Right forelimb (tissue), 1 donor: Measurements from ENCODE around the gene ARRB2.

Experiments
- DNase-seq: peaks from one replicate; pipeline ENCODE4 v3.0.0-alpha.2; 2018

The ARRB2 gene

GRCh38 chr17:4766723-4767122 is 56.3 kb downstream of the ARRB2 start:
- no peak for DNase-seq

DNA sequence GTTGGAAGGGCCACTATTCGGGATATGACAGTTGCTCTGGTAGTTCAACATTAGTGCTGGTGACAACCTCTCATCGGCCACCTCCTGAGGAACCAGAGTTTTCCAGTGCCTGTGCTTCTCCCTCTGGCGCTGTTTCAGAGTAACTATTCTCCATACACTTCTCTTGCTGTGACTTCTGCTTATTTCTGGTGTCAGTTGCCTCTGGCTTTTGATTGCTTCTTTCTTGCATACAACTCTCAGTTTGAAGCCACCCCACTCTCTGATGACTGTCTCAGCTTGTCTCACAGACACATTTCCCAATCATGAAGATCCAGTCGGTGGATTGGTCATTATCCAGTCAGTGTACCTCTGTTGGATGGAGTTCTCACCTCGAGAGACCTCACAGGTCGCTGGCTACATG is 57.9 kb downstream of the ARRB2 start:
- no peak for DNase-seq

- DNase-seq: no peak
Observed at GRCh38 chr17:4769628-4770027, 59.2 kb downstream of the ARRB2 start.
